ENCODE data around the gene MAP7D1.
A peak's percentile ranks its signal among the peaks of the same experiment; 100 is the strongest.

Gene MAP7D1

GRCh38 chr1:36153476-36153875 lies 2.5 kb upstream of the MAP7D1 start:
- TF ChIP-seq REST (IDR thresholded peaks at IDR 0.05; ENCODE audit: insufficient read depth in 1 of 2, low read depth in 2 of 2, low read length in 2 of 2) = no peak
- no peak for TF ChIP-seq SIN3A (IDR thresholded peaks at IDR 0.05; ENCODE audit: borderline replicate concordance, insufficient read depth, low read length)
- no peak for TF ChIP-seq POLR2AphosphoS5 (IDR thresholded peaks at IDR 0.05; ENCODE audit: low read depth, low read length)

- TF ChIP-seq TAF1 (IDR thresholded peaks at IDR 0.05; ENCODE audit: borderline replicate concordance, insufficient read depth, low read length) (no peak), REST (IDR thresholded peaks at IDR 0.05; ENCODE audit: insufficient read depth in 1 of 2, low read depth in 2 of 2, low read length in 2 of 2) (no peak), FOXP2 (optimal IDR thresholded peaks at IDR 0.05; ENCODE audit: borderline replicate concordance, extremely low read depth, extremely low read length, insufficient read depth) (no peak), SIN3A (IDR thresholded peaks at IDR 0.05; ENCODE audit: borderline replicate concordance, insufficient read depth, low read length) (no peak), POLR2AphosphoS5 (IDR thresholded peaks at IDR 0.05; ENCODE audit: low read depth, low read length) (no peak)
Measured at GRCh38 chr1:36154335-36154734, 1.6 kb upstream of the MAP7D1 start.

GRCh38 chr1:36154765-36155407 lies 1.1 kb upstream of the MAP7D1 start:
- TF ChIP-seq TAF1 (IDR thresholded peaks at IDR 0.05; ENCODE audit: borderline replicate concordance, insufficient read depth, low read length) (no peak), FOXP2 (optimal IDR thresholded peaks at IDR 0.05; ENCODE audit: borderline replicate concordance, extremely low read depth, extremely low read length, insufficient read depth) (no peak), REST (IDR thresholded peaks at IDR 0.05; ENCODE audit: insufficient read depth in 1 of 2, low read depth in 2 of 2, low read length in 2 of 2) (no peak), POLR2AphosphoS5 (IDR thresholded peaks at IDR 0.05; ENCODE audit: low read depth, low read length) (no peak), SIN3A (IDR thresholded peaks at IDR 0.05; ENCODE audit: borderline replicate concordance, insufficient read depth, low read length) (no peak)

- TF ChIP-seq REST (IDR thresholded peaks at IDR 0.05; ENCODE audit: insufficient read depth in 1 of 2, low read depth in 2 of 2, low read length in 2 of 2) (no peak), FOXP2 (optimal IDR thresholded peaks at IDR 0.05; ENCODE audit: borderline replicate concordance, extremely low read depth, extremely low read length, insufficient read depth) (no peak), POLR2AphosphoS5 (IDR thresholded peaks at IDR 0.05; ENCODE audit: low read depth, low read length) (0 out of 2 replicates have a peak, but pooled peaks have one; percentile 41), TAF1 (IDR thresholded peaks at IDR 0.05; ENCODE audit: borderline replicate concordance, insufficient read depth, low read length) (no peak), SIN3A (IDR thresholded peaks at IDR 0.05; ENCODE audit: borderline replicate concordance, insufficient read depth, low read length) (no peak)
Measured at GRCh38 chr1:36156329-36157114, 562 bp downstream of the MAP7D1 start.

All from PFSK-1 (cell line).